K562 (cell line): ENCODE measurements around the gene SORCS2. TPM values are rescaled to one million over a fixed set of nuclear protein-coding genes. Genes with fewer than 3 reads are reported as not detected.

ENCODE experiments used
- FOXO4 ChIP-seq: fragments of 450-650 bp; formaldehyde crosslinking; IDR thresholded peaks from 2 replicates; pipeline ENCODE4 v1.4.0; 2020; ENCODE audit warnings: mild to moderate bottlenecking, moderate library complexity
- KLF1 ChIP-seq: fragments of 450-650 bp; IDR thresholded peaks from 2 replicates; pipeline ENCODE4 v1.6.1; 2016; ENCODE audit warnings: missing genetic modification characterization, missing compliant biosample characterization
- MTA1 ChIP-seq: fragments of 450-650 bp; IDR thresholded peaks from 2 replicates; pipeline ENCODE4 v1.6.1; 2017; ENCODE audit warnings: borderline replicate concordance
- RBM34 ChIP-seq: fragments of 200-400 bp; formaldehyde crosslinking; IDR thresholded peaks from 2 replicates; pipeline ENCODE4 v1.6.1; 2018; ENCODE audit warnings: low read length, borderline replicate concordance; ENCODE audit not compliant: insufficient read depth
- SMARCC2 ChIP-seq: fragments of 450-650 bp; IDR thresholded peaks from 2 replicates; pipeline ENCODE4 v1.6.1; 2017; ENCODE audit warnings: antibody characterized with exemption, moderate library complexity, mild to moderate bottlenecking, low read depth
- SRSF9 ChIP-seq: fragments of 200-400 bp; formaldehyde crosslinking; IDR thresholded peaks from 2 replicates; pipeline ENCODE4 v1.6.1; 2017; ENCODE audit warnings: low read depth, low read length, borderline replicate concordance
- polyA plus RNA-seq, 8 experiments: library from polyadenylated mRNA; depleted of rRNA in 4 of 8; stranded (reverse) in 5 of 8; unstranded in 3 of 8; fragments of >200 nt; fragmentation: Nextera tagmentation in 2 of 8; fragmentation: Illumina TruSeq in 1 of 8; extraction: Ambion mirVana in 2 of 8; extraction: Trizol in 1 of 8; gene quantifications; 2 replicates each; pipeline versions ENCODE4 v1.2.1 to v1.2.3, GENCODE V29; 2011 to 2014; ENCODE audit warnings: inconsistent platforms in 1 of 8, missing spikeins in 1 of 8
- total RNA-seq, 7 experiments: library from RNA; depleted of rRNA in 6 of 7; stranded (reverse); fragments of >200 nt in 6 of 7; fragmentation: Illumina TruSeq in 2 of 7; extraction: Trizol in 2 of 7; gene quantifications; 2 replicates each; pipeline versions ENCODE4 v1.2.1 to v1.2.3, GENCODE V29; 2011 to 2021; ENCODE audit warnings: low replicate concordance in 1 of 7
- TF ChIP-seq, protein P1 (sequence below), 2 experiments: fragments of 150-350 bp in 1 of 2; IDR thresholded peaks; 2 replicates each; pipeline ENCODE4 v1.6.1; 2012 to 2016; ENCODE audit warnings: low read depth in 2 of 2, low read length in 2 of 2, mild to moderate bottlenecking in 1 of 2, moderate library complexity in 1 of 2

Gene SORCS2
- total and polyA plus RNA-seq, 9 of the 15 experiments (the other 6 are each of a cell fraction or from before 2014, with no cell fraction given) = not detected

- TF ChIP-seq SRSF9 (no peak), FOXO4 (CRISPR knock-in tag) (no peak), RBM34 (no peak), MTA1 (no peak), KLF1 (tag) (no peak), SMARCC2 (no peak)
- TF ChIP-seq, protein P1, sequence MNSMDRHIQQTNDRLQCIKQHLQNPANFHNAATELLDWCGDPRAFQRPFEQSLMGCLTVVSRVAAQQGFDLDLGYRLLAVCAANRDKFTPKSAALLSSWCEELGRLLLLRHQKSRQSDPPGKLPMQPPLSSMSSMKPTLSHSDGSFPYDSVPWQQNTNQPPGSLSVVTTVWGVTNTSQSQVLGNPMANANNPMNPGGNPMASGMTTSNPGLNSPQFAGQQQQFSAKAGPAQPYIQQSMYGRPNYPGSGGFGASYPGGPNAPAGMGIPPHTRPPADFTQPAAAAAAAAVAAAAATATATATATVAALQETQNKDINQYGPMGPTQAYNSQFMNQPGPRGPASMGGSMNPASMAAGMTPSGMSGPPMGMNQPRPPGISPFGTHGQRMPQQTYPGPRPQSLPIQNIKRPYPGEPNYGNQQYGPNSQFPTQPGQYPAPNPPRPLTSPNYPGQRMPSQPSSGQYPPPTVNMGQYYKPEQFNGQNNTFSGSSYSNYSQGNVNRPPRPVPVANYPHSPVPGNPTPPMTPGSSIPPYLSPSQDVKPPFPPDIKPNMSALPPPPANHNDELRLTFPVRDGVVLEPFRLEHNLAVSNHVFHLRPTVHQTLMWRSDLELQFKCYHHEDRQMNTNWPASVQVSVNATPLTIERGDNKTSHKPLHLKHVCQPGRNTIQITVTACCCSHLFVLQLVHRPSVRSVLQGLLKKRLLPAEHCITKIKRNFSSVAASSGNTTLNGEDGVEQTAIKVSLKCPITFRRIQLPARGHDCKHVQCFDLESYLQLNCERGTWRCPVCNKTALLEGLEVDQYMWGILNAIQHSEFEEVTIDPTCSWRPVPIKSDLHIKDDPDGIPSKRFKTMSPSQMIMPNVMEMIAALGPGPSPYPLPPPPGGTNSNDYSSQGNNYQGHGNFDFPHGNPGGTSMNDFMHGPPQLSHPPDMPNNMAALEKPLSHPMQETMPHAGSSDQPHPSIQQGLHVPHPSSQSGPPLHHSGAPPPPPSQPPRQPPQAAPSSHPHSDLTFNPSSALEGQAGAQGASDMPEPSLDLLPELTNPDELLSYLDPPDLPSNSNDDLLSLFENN (IDR thresholded peaks at IDR 0.05; ENCODE audit: low read depth in 2 of 2, low read length in 2 of 2) = no peak
Measured at GRCh38 chr4:7691061-7691460, 498.7 kb downstream of the SORCS2 start (continued).
